WTC11 (cell line): Measurements from ENCODE around the gene NAA80. TPM values are rescaled to one million over a fixed set of nuclear protein-coding genes. Genes with fewer than 3 reads are reported as not detected.
A peak's percentile ranks its signal among the peaks of the same experiment; 100 is the strongest.

Source experiments
- ATAC-seq: fragments of 200-7000 bp; cut with Tn5 transposase; 2 replicates; pipeline ENCODE4 v1.10.0; 2021; ENCODE audit warnings: mild to moderate bottlenecking, moderate library complexity
- CTCF ChIA-PET: fragments of 300-600 bp; sonication (Branson Sonifier 250); formaldehyde crosslinking; loops from one replicate; lab custom pipeline; 2021; ENCODE audit warnings: antibody characterized with exemption; lab: Charles Lee
- POLR2A ChIA-PET: fragments of 350-600 bp; sonication (Branson Sonifier 250); formaldehyde crosslinking; loops from one replicate; lab custom pipeline; 2021; ENCODE audit warnings: antibody characterized with exemption; lab: Charles Lee
- DNase-seq: peaks from one replicate; pipeline ENCODE4 v3.0.0; 2021; ENCODE audit warnings: low spot score
- H3K27ac Mint-ChIP-seq: 2 replicates; pipeline ENCODE4 v1.8.0; 2021; ENCODE audit warnings: mixed read lengths
- H3K27me3 Mint-ChIP-seq: 2 replicates; pipeline ENCODE4 v1.8.0; 2021; ENCODE audit warnings: low read depth, mild to moderate bottlenecking, moderate library complexity, mixed read lengths
- H3K36me3 Mint-ChIP-seq: 2 replicates; pipeline ENCODE4 v1.8.0; 2021; ENCODE audit warnings: mixed read lengths
- H3K4me1 Mint-ChIP-seq: 2 replicates; pipeline ENCODE4 v1.8.0; 2022; ENCODE audit warnings: mixed read lengths
- H3K4me3 Mint-ChIP-seq: 2 replicates; pipeline ENCODE4 v1.8.0; 2021; ENCODE audit warnings: mild to moderate bottlenecking, moderate library complexity, mixed read lengths
- H3K9me3 Mint-ChIP-seq: 2 replicates; pipeline ENCODE4 v1.8.0; 2021; ENCODE audit warnings: mixed read lengths
- ATF6 ChIP-seq: sonication (generic); formaldehyde crosslinking; IDR thresholded peaks from 2 replicates; pipeline ENCODE4 v1.8.1; 2023; ENCODE audit warnings: mild to moderate bottlenecking, missing genetic modification reagents
- CBFB ChIP-seq: sonication (generic); formaldehyde crosslinking; IDR thresholded peaks from 2 replicates; pipeline ENCODE4 v1.8.1; 2022; ENCODE audit warnings: mild to moderate bottlenecking, low read depth, missing genetic modification reagents
- ERG ChIP-seq: fragments of 250-450 bp; sonication (Bioruptor Pico); IDR thresholded peaks from 2 replicates; pipeline ENCODE4 v1.8.0; 2021; ENCODE audit warnings: mild to moderate bottlenecking
- FOXK1 ChIP-seq: sonication (generic); formaldehyde crosslinking; IDR thresholded peaks from 2 replicates; pipeline ENCODE4 v1.8.0; 2022; ENCODE audit warnings: mild to moderate bottlenecking, moderate library complexity, missing genetic modification reagents
- FOXP4 ChIP-seq: sonication (generic); formaldehyde crosslinking; IDR thresholded peaks from 2 replicates; pipeline ENCODE4 v1.8.0; 2022; ENCODE audit warnings: mild to moderate bottlenecking, missing genetic modification reagents
- MYBL2 ChIP-seq: sonication (generic); formaldehyde crosslinking; IDR thresholded peaks from 2 replicates; pipeline ENCODE4 v1.8.1; 2023; ENCODE audit warnings: mild to moderate bottlenecking, moderate library complexity, missing genetic modification reagents
- NR2C2 ChIP-seq: sonication (generic); formaldehyde crosslinking; IDR thresholded peaks from 2 replicates; pipeline ENCODE4 v1.8.0; 2022; ENCODE audit warnings: mild to moderate bottlenecking, missing genetic modification reagents
- OVOL2 ChIP-seq: fragments of 250-450 bp; sonication (Bioruptor Pico); IDR thresholded peaks from 2 replicates; pipeline ENCODE4 v1.9.0; 2021; ENCODE audit warnings: mild to moderate bottlenecking, borderline replicate concordance
- SMAD4 ChIP-seq: sonication (generic); formaldehyde crosslinking; IDR thresholded peaks from 2 replicates; pipeline ENCODE4 v1.8.0; 2022; ENCODE audit warnings: mild to moderate bottlenecking, missing genetic modification reagents
- SP1 ChIP-seq: sonication (generic); formaldehyde crosslinking; conservative IDR thresholded peaks from 2 replicates; pipeline ENCODE4 v1.8.1; 2022; ENCODE audit warnings: missing genetic modification reagents
- TEAD1 ChIP-seq: sonication (generic); formaldehyde crosslinking; IDR thresholded peaks from 2 replicates; pipeline ENCODE4 v1.8.0; 2022; ENCODE audit warnings: mild to moderate bottlenecking, missing genetic modification reagents
- USF2 ChIP-seq: sonication (generic); formaldehyde crosslinking; IDR thresholded peaks from 2 replicates; pipeline ENCODE4 v1.8.1; 2023; ENCODE audit warnings: mild to moderate bottlenecking, missing genetic modification reagents, moderate library complexity
- ZBTB21 ChIP-seq: sonication (generic); formaldehyde crosslinking; IDR thresholded peaks from 2 replicates; pipeline ENCODE4 v1.8.1; 2023; ENCODE audit warnings: mild to moderate bottlenecking, missing genetic modification reagents, borderline replicate concordance
- ZNF121 ChIP-seq: sonication (generic); formaldehyde crosslinking; IDR thresholded peaks from 2 replicates; pipeline ENCODE4 v1.8.0; 2023; ENCODE audit warnings: missing genetic modification reagents
- ZNF232 ChIP-seq: sonication (generic); formaldehyde crosslinking; IDR thresholded peaks from 2 replicates; pipeline ENCODE4 v1.8.0; 2022; ENCODE audit warnings: mild to moderate bottlenecking, missing genetic modification reagents
- ZNF416 ChIP-seq: fragments of 250-450 bp; sonication (Bioruptor Pico); IDR thresholded peaks from 2 replicates; pipeline ENCODE4 v1.9.0; 2021; ENCODE audit warnings: mild to moderate bottlenecking, inconsistent platforms
- ZNF425 ChIP-seq: fragments of 250-450 bp; sonication (Bioruptor Pico); conservative IDR thresholded peaks from 2 replicates; pipeline ENCODE4 v1.9.0; 2021; ENCODE audit warnings: mild to moderate bottlenecking
- total RNA-seq: library from RNA; stranded (reverse); gene quantifications from 3 replicates; pipeline ENCODE4 v1.2.3, GENCODE V29; 2021

Gene NAA80
- total RNA-seq, 1 experiment from 2014 or later: 17.3 TPM

GRCh38 chr3:50271314-50271936, 27.8 kb downstream of the NAA80 start:
- H3K4me1 Mint-ChIP-seq: peaks cover 52% of the 10 kb centered on the region
- CTCF ChIA-PET: interaction anchor here (0.6 to 12.5 kb wide), 9 partner anchors 12 to 316 kb away, joined by 3 to 145 read pairs (median 5); partner anchors contain the start of gene GNAT1
- peaks cover 36% of the 10 kb centered on the region for H3K27me3 Mint-ChIP-seq
- no peak for DNase-seq
- ATAC-seq: no peak
- peak overlapping the region; percentile 8; the same call in 1 of the 2 replicates for H3K27ac Mint-ChIP-seq
- TF ChIP-seq USF2 (CRISPR knock-in tag) (no peak), ZNF425 (CRISPR knock-in tag) (no peak), FOXK1 (CRISPR knock-in tag) (no peak), OVOL2 (CRISPR knock-in tag) (no peak), NR2C2 (CRISPR knock-in tag) (no peak), MYBL2 (CRISPR knock-in tag) (no peak), ZNF416 (CRISPR knock-in tag) (no peak), ERG (no peak), CBFB (CRISPR knock-in tag) (no peak)
- H3K36me3 Mint-ChIP-seq: no peaks in the 10 kb centered on the region
- H3K9me3 Mint-ChIP-seq: no peaks in the 10 kb centered on the region
- POLR2A ChIA-PET: interaction anchor here (0.9 to 1.0 kb wide), 2 partner anchors 11 kb away, joined by 3 read pairs; no protein-coding TSS in a partner anchor
- no peak overlapping the region for H3K4me3 Mint-ChIP-seq

- TF ChIP-seq ATF6 (CRISPR knock-in tag): no peak
- TF ChIP-seq SP1 (CRISPR knock-in tag): no peak
- no peak for TF ChIP-seq ZNF121 (CRISPR knock-in tag)
- TF ChIP-seq, all 79 proteins: peak for 0
- Mint-ChIP-seq H3K27ac (no peak overlapping the region), H3K36me3 (no peaks in the 10 kb centered on the region), H3K4me1 (peaks cover 52% of the 10 kb centered on the region), H3K4me3 (no peak overlapping the region), H3K27me3 (peaks cover 28% of the 10 kb centered on the region), H3K9me3 (no peaks in the 10 kb centered on the region)
- ChIA-PET CTCF (interaction anchor here (1.9 to 12.5 kb wide), 4 partner anchors 11 to 77 kb away, joined by 8 to 145 read pairs (median 48); partner anchors contain the start of gene GNAT1), POLR2A (interaction anchor here (0.9 kb wide), 1 partner anchor 10 kb away, joined by 3 read pairs; no protein-coding TSS in a partner anchor)
- no peak for DNase-seq
- no peak for ATAC-seq
These were observed 28.6 kb downstream of the NAA80 start for GRCh38 chr3:50270422-50271224.

GRCh38 chr3:50269977-50270413, 29.2 kb downstream of the NAA80 start:
- peaks cover 22% of the 10 kb centered on the region for H3K27me3 Mint-ChIP-seq
- peaks cover 52% of the 10 kb centered on the region for H3K4me1 Mint-ChIP-seq
- ChIA-PET CTCF (interaction anchor here (1.5 to 12.5 kb wide), 4 partner anchors 10 to 76 kb away, joined by 4 to 145 read pairs (median 48); partner anchors contain the start of gene GNAT1), POLR2A (interaction anchor here (0.9 to 1.5 kb wide), 2 partner anchors 10 to 29 kb away, joined by 3 to 4 read pairs; no protein-coding TSS in a partner anchor)
- no peak for ATAC-seq
- DNase-seq: no peak
- H3K27ac Mint-ChIP-seq: no peak overlapping the region
- no peak overlapping the region for H3K4me3 Mint-ChIP-seq
- H3K9me3 Mint-ChIP-seq: no peaks in the 10 kb centered on the region
- no peaks in the 10 kb centered on the region for H3K36me3 Mint-ChIP-seq
- TF ChIP-seq SMAD4 (CRISPR knock-in tag) (no peak), ZNF232 (CRISPR knock-in tag) (no peak), TEAD1 (CRISPR knock-in tag) (no peak), ZBTB21 (CRISPR knock-in tag) (no peak), ZNF416 (CRISPR knock-in tag) (no peak), FOXP4 (CRISPR knock-in tag) (no peak)
